Measurements from ENCODE around the gene LARGE1.
A peak's percentile ranks its signal among the peaks of the same experiment; 100 is the strongest.

The LARGE1 gene

GRCh38 chr22:33539202-33539901 lies 380.9 kb downstream of the LARGE1 start:
- DNase-seq: no peak

- DNase-seq: no peak
Observed at GRCh38 chr22:33538277-33538885, 381.9 kb downstream of the LARGE1 start.

- no peak for DNase-seq
Observed at GRCh38 chr22:33537059-33537458, 383.2 kb downstream of the LARGE1 start.

GRCh38 chr22:33535937-33536875 lies 384.1 kb downstream of the LARGE1 start:
- DNase-seq: no peak

- no peak for DNase-seq
Observed at GRCh38 chr22:33529424-33530113, 390.7 kb downstream of the LARGE1 start.

- DNase-seq: no peak
Observed at GRCh38 chr22:33528183-33528582, 392.1 kb downstream of the LARGE1 start.

- DNase-seq: no peak
Observed at GRCh38 chr22:33526434-33527107, 393.7 kb downstream of the LARGE1 start.

GRCh38 chr22:33524511-33525260 lies 395.6 kb downstream of the LARGE1 start:
- no peak for DNase-seq

- DNase-seq: no peak
Observed at GRCh38 chr22:33521879-33522665, 398.2 kb downstream of the LARGE1 start.

- no peak for DNase-seq
Observed at GRCh38 chr22:33520904-33521780, 399.1 kb downstream of the LARGE1 start.

- no peak for DNase-seq
Observed at GRCh38 chr22:33519974-33520903, 400.0 kb downstream of the LARGE1 start.

GRCh38 chr22:33519071-33519973 lies 401.0 kb downstream of the LARGE1 start:
- DNase-seq: peak; percentile 12

GRCh38 chr22:33518405-33518804 lies 401.9 kb downstream of the LARGE1 start:
- DNase-seq: no peak

GRCh38 chr22:33515795-33516194 lies 404.5 kb downstream of the LARGE1 start:
- no peak for DNase-seq

- DNase-seq: no peak
Observed at GRCh38 chr22:33513388-33514338, 406.6 kb downstream of the LARGE1 start.

- no peak for DNase-seq
Observed at GRCh38 chr22:33512908-33513307, 407.4 kb downstream of the LARGE1 start.

Data from CD4-positive, alpha-beta T cell treated with Interferon gamma for 1 hour (primary cell).